SK-N-SH (cell line): Measurements from ENCODE around the gene SCN4A.

ENCODE experiments used
- CTCF ChIP-seq: fragments of 200-600 bp; sonication (generic); IDR thresholded peaks from 2 replicates; pipeline ENCODE4 v1.6.1; 2017; ENCODE audit warnings: antibody characterized with exemption, mild to moderate bottlenecking, moderate library complexity
- EP300 ChIP-seq, 2 experiments: IDR thresholded peaks; 2 replicates each; pipeline versions ENCODE4 v1.4.0 to v1.6.1; 2012; ENCODE audit warnings: borderline replicate concordance in 1 of 2, low read depth in 1 of 2, low read length in 1 of 2
- YY1 ChIP-seq: IDR thresholded peaks from 2 replicates; pipeline ENCODE4 v1.4.0; 2012; ENCODE audit warnings: low read depth, mild to moderate bottlenecking

- TF ChIP-seq EP300 (IDR thresholded peaks at IDR 0.05; ENCODE audit: borderline replicate concordance in 1 of 2, low read depth in 1 of 2, low read length in 1 of 2) = no peak
- no peak for TF ChIP-seq CTCF
- TF ChIP-seq YY1 = no peak
These were observed 14.8 kb upstream of the SCN4A start for GRCh38 chr17:63987221-63988126.
